ENCODE measurements around the gene RBM18.

GRCh38 chr9:122297512-122297911, 32.9 kb upstream of the RBM18 start:
- TF ChIP-seq CTCF (IDR thresholded peaks at IDR 0.05; ENCODE audit: insufficient read depth, low read length, poor library complexity, severe bottlenecking): no peak
- TF ChIP-seq EZH2phosphoT487 (conservative IDR thresholded peaks at IDR 0.05; ENCODE audit: low read length): no peak

Measured in SU-DHL-6 (cell line).